ENCODE measurements around the gene KRTAP10-11. TPM values are rescaled to one million over a fixed set of nuclear protein-coding genes. Genes with fewer than 3 reads are reported as not detected.

The KRTAP10-11 gene, protein sequence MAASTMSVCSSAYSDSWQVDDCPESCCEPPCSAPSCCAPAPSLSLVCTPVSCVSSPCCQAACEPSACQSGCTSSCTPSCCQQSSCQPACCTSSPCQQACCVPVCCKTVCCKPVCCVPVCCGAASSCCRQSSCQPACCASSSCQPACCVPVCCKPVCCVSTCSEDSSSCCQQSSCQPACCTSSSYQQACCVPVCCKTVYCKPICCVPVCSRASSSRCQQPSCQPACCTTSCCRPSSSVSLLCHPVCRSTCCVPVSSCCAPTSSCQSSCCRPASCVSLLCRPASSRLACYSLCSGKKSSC
- total RNA-seq, result not detected in 2 replicates

GRCh38 chr21:44646366-44647221 is at the start of gene KRTAP10-11:
KRTAP10-11 (plus strand) TSS chr21:44646414; CDS start chr21:44646459, 45 bp downstream.

GRCh38 chr21:44600118-44600978 is 45.9 kb upstream of the KRTAP10-11 start, which contains the start of gene KRTAP10-7:
KRTAP10-7 (plus strand) TSS chr21:44600597; CDS start chr21:44600622, 25 bp downstream.

GRCh38 chr21:44612029-44612486 is 34.2 kb upstream of the KRTAP10-11 start, which contains the start of gene KRTAP10-8:
KRTAP10-8 (plus strand) TSS chr21:44612079; CDS start chr21:44612101, 22 bp downstream.

GRCh38 chr21:44626673-44627143 is 19.5 kb upstream of the KRTAP10-11 start, which contains the start of gene KRTAP10-9:
KRTAP10-9 (plus strand) TSS chr21:44627093; CDS start chr21:44627172, 79 bp downstream.

DNA sequence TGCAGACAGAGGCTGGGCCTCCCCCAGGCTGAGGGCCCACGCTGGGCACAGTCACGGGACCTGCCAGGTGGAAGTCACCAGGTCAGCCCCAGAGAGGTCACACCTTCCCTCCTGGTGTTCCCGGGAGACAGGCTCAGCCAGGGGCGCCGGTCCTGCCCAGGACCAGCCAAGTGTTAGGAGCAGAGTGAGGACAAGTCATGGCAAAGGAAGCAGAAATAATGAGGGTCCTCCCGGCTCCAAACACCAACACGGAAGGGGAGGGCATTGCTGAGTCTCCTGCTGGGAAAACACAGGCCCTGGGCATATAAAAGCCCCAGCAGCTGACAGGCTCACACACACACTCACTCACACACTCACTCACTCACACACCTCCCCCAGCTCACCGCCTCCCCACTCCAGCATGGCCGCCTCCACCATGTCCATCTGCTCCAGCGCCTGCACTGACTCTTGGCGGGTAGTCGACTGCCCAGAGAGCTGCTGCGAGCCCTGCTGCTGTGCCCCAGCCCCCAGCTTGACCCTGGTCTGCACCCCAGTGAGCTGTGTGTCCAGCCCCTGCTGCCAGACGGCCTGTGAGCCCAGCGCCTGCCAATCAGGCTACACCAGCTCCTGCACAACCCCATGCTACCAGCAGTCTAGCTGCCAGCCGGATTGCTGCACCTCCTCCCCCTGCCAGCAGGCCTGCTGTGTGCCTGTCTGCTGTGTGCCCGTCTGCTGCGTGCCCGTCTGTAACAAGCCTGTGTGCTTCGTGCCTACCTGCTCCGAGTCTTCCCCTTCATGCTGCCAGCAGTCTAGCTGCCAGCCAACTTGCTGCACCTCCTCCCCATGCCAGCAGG is 9.0 kb upstream of the KRTAP10-11 start, which contains the start of gene KRTAP10-10:
TSS of gene KRTAP10-10 (plus strand) at position 339 of the 833 bp plus-strand sequence. CDS start at position 401, 62 bp downstream.

GRCh38 chr21:44654576-44655175 is 8.5 kb downstream of the KRTAP10-11 start, which contains the start of gene KRTAP12-4:
KRTAP12-4 (minus strand) TSS chr21:44654659; CDS start chr21:44654614, 45 bp downstream.

DNA sequence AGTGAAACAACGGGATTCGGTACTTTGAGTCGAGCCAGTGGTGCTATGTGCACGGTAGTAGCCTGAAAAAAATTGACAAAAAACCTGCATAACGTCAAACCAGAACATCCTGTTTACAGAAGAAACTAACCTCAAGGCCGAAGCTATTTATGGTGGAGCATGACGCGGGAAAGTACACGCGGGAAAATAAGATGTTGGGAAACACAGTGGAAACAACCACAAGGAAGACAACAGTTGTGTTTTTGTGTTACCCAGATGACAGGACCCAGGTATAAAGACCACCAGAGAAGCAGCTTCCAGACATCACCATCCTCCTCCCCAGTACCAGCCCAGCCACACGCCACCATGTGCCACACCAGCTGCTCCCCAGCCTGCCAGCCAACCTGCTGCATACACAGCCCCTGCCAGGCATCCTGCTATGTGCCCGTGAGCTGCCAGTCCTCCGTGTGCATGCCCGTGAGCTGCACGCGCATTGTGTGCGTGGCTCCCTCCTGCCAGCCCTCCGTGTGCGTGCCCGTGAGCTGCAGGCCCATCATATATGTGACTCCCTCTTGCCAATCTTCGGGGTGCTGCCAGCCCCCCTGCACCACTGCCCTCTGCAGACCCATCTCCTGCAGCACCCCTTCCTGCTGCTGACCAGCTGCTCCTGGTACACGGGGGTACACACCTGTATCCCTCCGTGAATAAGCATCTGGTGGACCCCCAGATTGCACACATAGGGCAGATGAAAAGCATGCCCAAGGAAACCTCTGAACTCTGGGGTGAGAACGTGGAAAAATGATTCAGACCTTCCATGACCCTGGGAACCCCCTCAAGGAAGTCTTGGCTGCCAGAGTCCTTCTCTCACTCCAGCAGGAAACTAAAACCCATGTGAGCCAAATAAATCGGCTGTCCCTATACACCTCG is 11.7 kb downstream of the KRTAP10-11 start, which contains the start of gene KRTAP12-3:
TSS of gene KRTAP12-3 (plus strand) at position 298 of the 906 bp plus-strand sequence. CDS start at position 346, 48 bp downstream.

GRCh38 chr21:44666401-44667320 is 20.4 kb downstream of the KRTAP10-11 start, which contains the start of gene KRTAP12-2:
KRTAP12-2 (minus strand) TSS chr21:44666927; CDS start chr21:44666886, 41 bp downstream.

GRCh38 chr21:44681861-44682579 is 35.8 kb downstream of the KRTAP10-11 start, which contains the start of gene KRTAP12-1:
KRTAP12-1 (minus strand) TSS chr21:44682163; CDS start chr21:44682123, 40 bp downstream.

Other genes with a start within 250 kb of the KRTAP10-11 start
- 3.6 and 3.7 TPM in 2 replicates for gene LRRC3, start 190.9 kb upstream of the KRTAP10-11 start, total RNA-seq
- gene KRTAP10-1, start 106.2 kb upstream of the KRTAP10-11 start, total RNA-seq, result not detected in 2 replicates
- gene KRTAP10-2, start 94.9 kb upstream of the KRTAP10-11 start, total RNA-seq, result not detected in 2 replicates
- gene KRTAP10-3, start 87.6 kb upstream of the KRTAP10-11 start, total RNA-seq, result not detected in 2 replicates
- gene KRTAP10-4, start 72.7 kb upstream of the KRTAP10-11 start, total RNA-seq, result not detected in 2 replicates
- not detected in 2 replicates for gene KRTAP10-5, start 65.8 kb upstream of the KRTAP10-11 start, total RNA-seq
- not detected in 2 replicates for gene KRTAP10-6, start 53.9 kb upstream of the KRTAP10-11 start, total RNA-seq
- not detected in 2 replicates for gene KRTAP10-7, start 45.8 kb upstream of the KRTAP10-11 start, total RNA-seq
- not detected in 2 replicates for gene KRTAP10-8, start 34.3 kb upstream of the KRTAP10-11 start, total RNA-seq
- gene KRTAP10-9, start 19.3 kb upstream of the KRTAP10-11 start, total RNA-seq, result not detected in 2 replicates
- not detected in 2 replicates for gene KRTAP10-10, start 9.1 kb upstream of the KRTAP10-11 start, total RNA-seq
- gene KRTAP12-4, start 8.2 kb downstream of the KRTAP10-11 start, total RNA-seq, result not detected in 2 replicates
- not detected in 2 replicates for gene KRTAP12-3, start 11.5 kb downstream of the KRTAP10-11 start, total RNA-seq
- not detected in 2 replicates for gene KRTAP12-2, start 20.5 kb downstream of the KRTAP10-11 start, total RNA-seq
- gene KRTAP12-1, start 35.7 kb downstream of the KRTAP10-11 start, total RNA-seq, result not detected in 2 replicates
- not detected in 2 replicates for gene KRTAP10-12, start 50.8 kb downstream of the KRTAP10-11 start, total RNA-seq
- gene TSPEAR, start 65.2 kb downstream of the KRTAP10-11 start, total RNA-seq, result not detected in 2 replicates
- 33.4 and 43.9 TPM in 2 replicates for gene UBE2G2, start 155.4 kb downstream of the KRTAP10-11 start, total RNA-seq
- gene SUMO3, start 171.6 kb downstream of the KRTAP10-11 start, total RNA-seq, result 59.6 and 64.6 TPM in 2 replicates
- gene PTTG1IP, start 227.3 kb downstream of the KRTAP10-11 start, total RNA-seq, result 292 and 302 TPM in 2 replicates